GM19023 (cell line): ENCODE data around the gene DHH.
A peak's percentile ranks its signal among the peaks of the same experiment; 100 is the strongest.
"Not testable (repeated sequence)": the region's sequence is repeated elsewhere in the genome, so short reads cannot be mapped to it uniquely, and the experiment has no call there.

Experiments used
- ATAC-seq: cut with Tn5 transposase; IDR thresholded peaks from one replicate; pipeline ENCODE4 v1.9.1; 2021; ENCODE audit warnings: mild to moderate bottlenecking, moderate library complexity; ENCODE audit not compliant: unreplicated experiment

Gene DHH

DNA sequence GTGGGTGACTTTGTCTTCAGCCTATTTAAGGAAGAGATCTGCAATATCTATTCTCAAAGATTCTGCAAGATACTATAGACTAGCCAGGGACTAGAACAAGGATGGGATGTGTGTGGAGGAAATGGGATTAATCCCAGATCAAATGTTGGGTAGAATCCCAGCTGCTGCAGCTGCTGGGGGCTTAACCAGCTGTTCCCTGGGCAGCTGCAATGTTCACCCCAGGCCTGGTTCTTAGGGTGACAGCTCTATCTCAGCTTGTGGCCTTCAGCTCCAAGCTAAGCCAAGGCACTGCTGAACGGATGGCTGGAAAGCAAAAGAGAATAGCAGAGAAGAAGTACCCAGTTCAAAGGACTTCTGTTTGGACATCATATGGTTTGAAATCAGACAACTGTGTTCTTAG, 14.8 kb downstream of the DHH start:
- ATAC-seq = no peak

DNA sequence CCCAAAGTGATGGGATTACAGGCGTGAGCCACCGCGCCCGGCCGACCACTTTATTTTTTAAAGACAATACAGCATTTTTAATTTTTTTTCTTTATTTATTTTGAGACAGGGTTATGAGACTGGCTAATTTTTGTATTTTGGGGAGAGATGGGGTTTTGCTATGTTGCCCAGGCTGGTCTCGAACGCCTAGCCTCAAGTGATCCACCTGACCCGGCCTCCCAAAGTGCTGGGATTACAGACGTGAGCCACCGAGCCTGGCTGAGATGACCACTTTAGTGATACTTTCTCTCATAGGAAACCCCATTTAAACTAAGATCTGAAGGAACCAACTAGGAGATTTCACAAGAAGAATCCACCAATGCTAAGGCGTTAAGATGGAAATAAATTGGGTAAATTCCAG, 23.6 kb downstream of the DHH start:
- ATAC-seq = no peak

- ATAC-seq = peak; percentile 99
Measured at GRCh38 chr12:49069507-49070346, 24.9 kb downstream of the DHH start, which contains the start of gene RHEBL1. RHEBL1 (minus strand) TSS chr12:49069979; CDS start chr12:49069785, 194 bp downstream.

DNA sequence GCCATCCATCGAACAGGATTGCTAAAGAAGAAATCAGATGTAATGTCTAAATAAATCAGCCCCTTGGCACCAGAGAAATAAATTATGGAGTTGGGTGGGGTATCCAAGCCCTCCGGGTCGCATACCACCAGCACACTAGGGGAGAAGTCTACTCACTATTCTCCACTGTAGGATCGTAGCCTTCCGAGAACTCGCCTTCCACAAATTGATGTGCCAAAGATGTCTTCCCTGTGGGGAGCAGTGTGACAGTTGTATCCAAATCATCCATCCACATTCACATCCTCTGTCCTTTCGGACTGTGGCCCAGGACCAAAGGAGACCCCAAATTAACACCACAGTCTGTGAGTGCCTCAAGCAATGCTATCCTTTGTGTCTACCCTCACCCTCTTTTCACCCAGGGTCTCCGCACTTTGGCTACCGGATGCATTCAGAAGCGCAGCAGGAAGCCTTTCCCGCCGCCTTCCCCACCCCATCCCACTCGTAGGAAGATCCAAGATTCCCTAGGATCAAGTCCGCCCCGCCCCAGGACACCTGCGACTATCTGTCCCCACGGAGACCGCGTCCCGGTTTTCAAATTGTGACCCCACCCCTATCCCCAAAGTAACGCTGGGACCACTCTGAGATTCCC, 25.6 kb downstream of the DHH start:
- no peak for ATAC-seq

- ATAC-seq = no peak
Measured at GRCh38 chr12:49066120-49066519, 28.5 kb downstream of the DHH start.

DNA sequence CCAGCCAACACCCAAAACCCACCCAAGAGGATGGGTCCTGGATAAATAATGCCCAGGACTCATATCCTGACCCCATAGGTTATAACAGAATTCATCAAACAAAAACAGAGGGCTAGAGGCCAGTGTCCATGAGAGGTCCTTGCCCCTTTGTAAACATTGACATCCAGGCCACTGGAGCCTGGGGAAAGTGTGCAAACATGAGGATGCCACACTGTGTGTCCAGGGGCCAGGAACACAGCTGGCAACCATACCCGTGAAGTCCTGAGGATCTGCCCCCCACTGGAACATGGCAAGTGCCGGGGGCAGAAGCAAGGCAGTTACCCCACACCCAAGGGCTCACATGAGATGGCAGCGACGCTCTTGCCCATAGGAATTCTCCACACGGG, 29.8 kb downstream of the DHH start:
- no peak for ATAC-seq

- ATAC-seq = not testable (repeated sequence)
Measured at GRCh38 chr12:49061916-49062315, 32.7 kb downstream of the DHH start.

GRCh38 chr12:49061157-49061650, 33.4 kb downstream of the DHH start:
- no peak for ATAC-seq

DNA sequence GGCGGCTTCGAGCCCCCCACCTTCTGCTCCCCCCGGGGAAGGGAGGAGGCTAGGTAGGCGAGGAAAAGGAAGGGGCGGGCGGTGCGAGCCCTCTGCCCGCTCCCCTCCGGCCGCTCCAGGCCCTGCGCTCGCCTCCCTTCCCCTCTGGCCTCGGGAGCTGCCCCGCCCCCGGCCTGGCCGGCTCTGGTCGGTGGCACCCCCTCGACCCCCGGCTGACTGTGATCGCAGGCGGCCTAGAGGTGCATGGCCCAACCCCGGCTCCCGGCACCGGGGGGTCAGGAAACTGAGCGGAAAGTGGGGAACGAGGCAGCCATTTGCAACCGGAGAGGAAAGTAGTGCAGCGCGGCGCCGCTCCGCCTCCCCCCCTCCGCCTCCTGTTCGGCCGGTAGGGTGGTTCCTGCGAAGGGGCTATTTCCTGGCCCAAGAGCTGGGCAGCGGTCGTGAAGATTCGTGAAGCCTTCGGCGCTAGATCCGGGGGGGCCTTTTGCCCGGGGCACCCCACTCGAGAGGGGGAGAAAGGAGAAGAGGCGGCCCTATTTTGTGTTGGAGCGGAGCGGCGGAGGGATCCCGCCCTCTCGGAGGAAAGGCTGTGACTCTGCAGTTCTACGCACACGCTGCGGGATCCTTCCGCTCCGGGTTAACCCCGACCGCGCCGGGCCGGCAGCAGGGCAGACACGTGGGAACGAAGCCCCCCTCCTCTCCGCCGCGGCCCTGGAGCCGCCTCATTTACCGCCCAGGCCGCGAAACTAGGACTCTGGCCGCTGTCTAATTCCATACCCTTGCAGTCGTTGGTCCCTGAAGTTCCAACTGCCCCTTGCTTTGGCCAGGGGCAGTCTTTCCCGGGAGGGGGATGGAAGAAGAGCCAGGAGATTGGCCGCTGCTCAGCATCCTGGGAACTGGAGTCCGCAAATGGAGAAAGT, 34.1 kb downstream of the DHH start, which contains the start of gene KMT2D:
Gene KMT2D, minus strand, starts transcription at position 558 of the 920 bp plus-strand sequence. CDS start 5,470 bp downstream, outside the sequence.
- peak; percentile 51 for ATAC-seq

GRCh38 chr12:49059299-49060171, 35.1 kb downstream of the DHH start:
- peak; percentile 8 for ATAC-seq

DNA sequence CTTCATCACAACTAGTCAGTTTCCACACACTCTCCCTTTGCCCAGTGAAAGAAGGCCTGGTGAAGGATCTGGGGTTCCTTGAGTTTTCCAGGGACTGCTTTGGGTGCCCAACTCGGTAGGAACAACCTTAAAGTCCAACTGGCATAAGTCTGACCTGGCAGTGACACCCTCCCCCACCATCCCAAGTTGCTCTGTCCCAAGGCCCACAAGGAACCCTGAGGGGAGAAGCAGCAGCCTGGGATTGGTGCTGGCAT, 35.6 kb downstream of the DHH start:
- no peak for ATAC-seq

DNA sequence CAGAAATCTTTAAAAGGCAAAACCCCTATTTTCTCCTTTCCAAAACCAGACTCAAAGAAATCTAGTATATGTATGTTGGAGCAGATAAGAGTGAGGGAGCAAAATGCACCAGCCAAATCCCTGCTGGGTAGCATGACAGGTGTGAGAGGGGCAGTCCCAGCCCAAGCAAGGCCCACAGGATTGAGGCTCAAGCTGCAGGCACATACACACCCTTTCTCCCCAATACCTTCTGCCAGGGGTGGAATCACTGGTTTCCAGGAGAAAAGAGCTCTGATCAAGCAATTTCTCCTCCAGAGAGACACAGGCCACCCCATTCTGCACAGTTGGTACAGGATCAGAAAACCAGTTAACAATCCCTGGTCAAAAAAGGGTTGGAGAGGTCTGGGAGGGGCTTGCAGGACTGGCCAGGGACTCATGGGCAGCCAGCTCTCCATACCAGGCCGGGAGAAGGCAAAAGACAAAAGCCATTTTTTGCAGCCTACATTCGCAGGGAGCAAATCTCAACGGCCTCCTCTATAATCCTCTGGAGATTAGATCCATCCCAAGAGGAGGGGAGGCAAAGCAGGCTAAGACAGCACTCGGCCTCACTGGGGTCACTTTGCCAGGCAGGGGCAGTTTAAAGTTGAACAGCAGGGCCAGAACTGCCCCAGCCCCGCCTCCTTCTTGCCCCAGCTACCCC, 36.1 kb downstream of the DHH start:
- no peak for ATAC-seq

DNA sequence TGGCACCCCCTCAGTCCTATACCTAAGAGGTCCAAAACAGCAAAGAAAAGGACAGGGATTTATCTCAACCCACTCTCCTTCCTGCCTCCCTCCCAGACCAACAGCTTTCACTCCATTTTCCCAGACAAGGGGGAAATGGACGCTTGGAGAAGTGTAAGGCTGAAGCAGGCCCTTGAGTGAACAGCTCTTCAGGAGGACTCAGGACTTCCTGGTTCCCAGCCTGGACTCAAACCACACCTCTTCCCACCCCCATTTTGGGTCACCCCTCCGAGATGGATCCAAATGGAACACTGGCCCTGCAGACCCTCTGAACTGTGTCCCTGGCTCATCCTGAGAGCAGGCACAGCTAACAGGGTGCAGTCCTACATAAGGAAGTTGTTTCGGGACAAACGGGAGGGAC, 36.7 kb downstream of the DHH start:
- no peak for ATAC-seq

- peak; percentile 65 for ATAC-seq
Measured at GRCh38 chr12:49055978-49056754, 38.4 kb downstream of the DHH start.

DNA sequence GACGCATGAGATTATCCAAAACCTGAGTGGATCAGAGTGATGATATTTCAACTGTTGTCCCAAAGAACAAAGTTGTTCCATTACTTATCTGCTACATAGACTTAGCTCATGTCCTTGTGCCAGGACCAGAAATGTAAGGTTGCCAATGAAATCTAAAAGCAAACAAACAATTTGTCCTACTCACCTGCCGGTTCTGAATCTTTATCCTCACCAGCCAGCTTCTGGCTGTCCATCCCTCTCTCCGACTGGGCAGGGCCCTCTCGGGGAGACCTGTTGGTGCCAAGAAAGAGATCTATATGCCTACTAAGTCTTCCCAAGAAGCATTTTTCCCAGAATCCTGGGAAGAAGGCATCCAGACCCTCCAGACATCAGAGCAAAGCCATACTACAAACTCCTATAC, 39.5 kb downstream of the DHH start:
- no peak for ATAC-seq

GRCh38 chr12:49054524-49054923, 40.1 kb downstream of the DHH start:
- no peak for ATAC-seq

GRCh38 chr12:49054096-49054495, 40.5 kb downstream of the DHH start:
- ATAC-seq = no peak

DNA sequence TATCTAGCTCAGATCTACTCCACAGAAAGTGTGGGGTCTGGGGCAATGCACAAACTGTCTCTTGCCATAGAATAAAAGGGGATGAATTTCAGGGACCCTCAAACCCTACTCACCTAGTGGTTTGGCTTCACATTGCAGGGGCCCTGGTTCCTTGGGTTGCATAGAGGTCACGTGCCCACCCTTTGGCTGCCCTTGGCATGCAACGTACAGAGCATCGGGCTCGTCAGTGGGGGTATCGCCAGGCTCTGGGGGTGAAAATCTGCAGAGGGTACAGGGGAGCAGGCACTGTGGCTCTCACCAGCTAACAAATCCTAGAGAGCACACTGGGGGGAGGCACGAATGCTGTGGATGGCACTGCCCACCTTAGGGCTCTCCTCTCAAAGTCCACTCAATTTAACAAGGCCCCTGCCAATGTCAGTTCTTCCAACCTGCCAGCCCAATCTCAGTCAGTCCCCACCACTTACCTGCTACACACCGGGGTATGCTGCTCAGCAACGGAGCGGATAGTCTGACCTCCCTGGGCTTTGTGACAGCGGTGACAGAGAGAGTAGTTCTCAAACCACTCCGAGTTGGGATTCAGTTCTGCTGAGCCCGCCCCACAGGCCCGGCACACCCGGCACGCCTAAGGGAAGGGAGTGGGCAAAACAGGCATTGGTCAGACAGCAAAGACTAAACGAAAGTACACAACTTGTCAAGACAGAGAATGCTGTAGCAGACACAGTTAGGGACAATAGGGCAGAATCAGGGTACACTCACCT, 42.0 kb downstream of the DHH start:
- ATAC-seq = no peak
